Stimulated activated effector memory CD8-positive, alpha-beta T cell treated with anti-CD3 and anti-CD28 coated beads, Interleukin-12 subunit alpha, Interleukin-12 subunit beta, amount 100 ng/mL, for 72 hours (primary cell): ENCODE results near the gene ARL8A.
"Not testable (repeated sequence)": the region's sequence is repeated elsewhere in the genome, so short reads cannot be mapped to it uniquely, and the experiment has no call there.

Experiments
- ATAC-seq: fragments of 150-1000 bp; cut with Tn5 transposase; 2 replicates; pipeline ENCODE4 v1.10.0; 2021
- DNase-seq, 2 donors: peaks; one replicate each; pipeline ENCODE4 v3.0.0; 2021 to 2022; ENCODE audit warnings: low spot score in 2 of 2
- H3K27ac Mint-ChIP-seq: one replicate; pipeline ENCODE4 v1.8.0; 2022; ENCODE audit warnings: mild to moderate bottlenecking, mixed read lengths
- H3K36me3 Mint-ChIP-seq: one replicate; pipeline ENCODE4 v1.8.0; 2022; ENCODE audit warnings: mild to moderate bottlenecking, mixed read lengths
- H3K4me1 Mint-ChIP-seq: one replicate; pipeline ENCODE4 v1.8.0; 2022; ENCODE audit warnings: mixed read lengths
- H3K4me3 Mint-ChIP-seq: one replicate; pipeline ENCODE4 v1.8.0; 2022; ENCODE audit warnings: mild to moderate bottlenecking, mixed read lengths
- H3K9me3 Mint-ChIP-seq: one replicate; pipeline ENCODE4 v1.8.0; 2022; ENCODE audit warnings: mixed read lengths

The ARL8A gene

DNA sequence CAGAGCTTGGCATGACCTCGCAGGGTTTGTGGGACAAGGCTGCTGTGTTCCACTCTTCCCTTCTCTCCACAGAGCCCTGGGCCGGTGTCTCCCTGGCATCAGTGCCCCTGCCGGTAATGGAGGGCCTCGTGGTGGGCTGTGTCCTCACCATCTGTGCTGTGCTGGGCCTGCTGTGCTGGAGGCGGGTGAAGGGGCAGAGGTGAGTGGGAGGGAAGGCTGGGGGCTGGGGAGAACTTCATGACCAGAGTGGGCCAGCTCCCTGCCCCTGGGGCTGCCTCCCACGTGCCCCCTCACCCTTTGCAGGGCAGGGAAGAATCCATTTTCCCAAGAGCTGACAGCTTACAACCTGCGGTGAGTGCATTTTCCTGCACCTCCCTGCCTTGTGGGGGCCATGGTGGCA lies 37.0 kb upstream of the ARL8A start:
- H3K9me3 Mint-ChIP-seq: no peaks in the 10 kb centered on the region
- H3K36me3 Mint-ChIP-seq: no peaks in the 10 kb centered on the region
- H3K27ac Mint-ChIP-seq: no peak overlapping the region
- no peak overlapping the region for H3K4me3 Mint-ChIP-seq
- DNase-seq: no peak
- H3K4me1 Mint-ChIP-seq: peaks cover 26% of the 10 kb centered on the region
- ATAC-seq: no peak

DNA sequence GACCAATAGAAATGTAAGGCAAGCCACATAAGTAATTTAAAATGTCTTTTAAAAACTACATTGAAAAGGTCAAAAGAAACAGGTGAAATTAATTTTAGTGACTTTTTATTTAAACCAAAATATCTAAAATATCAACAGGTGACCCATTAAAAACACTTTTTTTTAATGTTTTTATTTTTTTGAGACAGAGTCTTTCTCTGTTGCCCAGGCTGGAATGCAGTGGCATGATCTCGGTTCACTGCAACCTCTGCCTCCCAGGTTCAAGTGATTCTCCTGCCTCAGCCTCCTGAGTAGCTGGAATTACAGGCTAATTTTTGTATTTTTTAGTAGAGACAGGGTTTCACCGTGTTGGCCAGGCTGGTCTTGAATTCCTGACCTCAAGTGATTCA lies 36.2 kb upstream of the ARL8A start:
- not testable (repeated sequence) for H3K4me3 Mint-ChIP-seq, ATAC-seq, DNase-seq, H3K27ac Mint-ChIP-seq, H3K36me3 Mint-ChIP-seq, H3K9me3 Mint-ChIP-seq
- H3K4me1 Mint-ChIP-seq: peaks cover 26% of the 10 kb centered on the region

DNA sequence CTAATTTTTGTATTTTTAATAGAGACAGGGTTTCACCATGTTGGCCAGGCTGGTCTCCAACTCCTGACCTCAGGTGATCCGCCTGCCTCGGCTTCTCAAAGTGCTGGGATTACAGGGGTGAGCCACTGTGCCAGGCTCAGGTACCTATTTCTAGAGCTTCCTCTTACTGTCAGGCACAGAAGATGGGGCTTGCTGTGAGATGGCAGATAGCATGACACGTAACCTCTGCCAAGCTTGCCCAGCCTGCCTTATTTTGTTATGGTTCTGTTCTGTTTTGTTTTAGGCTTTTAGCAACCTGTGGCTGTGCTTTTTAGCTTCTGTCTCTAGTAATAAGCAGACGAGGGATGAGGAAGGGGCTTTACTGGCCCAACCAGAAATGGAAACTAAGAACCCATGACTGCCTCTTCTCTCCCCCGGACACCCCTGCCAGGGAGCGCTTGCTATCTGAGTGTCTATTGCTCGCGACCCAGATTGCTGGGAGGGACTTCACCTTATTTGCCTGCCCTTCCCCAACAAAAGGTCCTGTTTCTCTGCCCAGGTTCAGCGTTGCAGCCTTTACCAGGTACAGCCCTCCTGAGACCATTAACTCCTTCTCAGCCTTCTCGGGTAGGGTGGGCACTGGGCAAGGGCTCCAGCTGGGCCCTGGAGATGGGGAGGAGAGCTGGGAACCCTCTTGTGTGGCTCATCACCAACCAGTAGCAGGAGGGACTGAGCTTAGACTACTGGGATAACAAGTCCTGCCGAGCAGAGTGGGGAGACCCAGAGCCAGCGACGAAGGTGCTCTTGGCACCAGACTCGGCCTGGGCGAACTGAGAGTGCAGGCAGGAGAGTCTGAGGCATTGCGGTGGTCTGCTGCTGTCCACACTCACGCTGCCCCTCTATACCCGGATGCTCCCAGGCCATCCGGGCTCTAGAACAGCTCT lies 35.6 kb upstream of the ARL8A start:
- no peaks in the 10 kb centered on the region for H3K36me3 Mint-ChIP-seq
- H3K4me1 Mint-ChIP-seq: peaks cover 25% of the 10 kb centered on the region
- no peak overlapping the region for H3K4me3 Mint-ChIP-seq
- DNase-seq: no peak
- H3K27ac Mint-ChIP-seq: peak overlapping the region; percentile 37
- no peaks in the 10 kb centered on the region for H3K9me3 Mint-ChIP-seq
- no peak for ATAC-seq

DNA sequence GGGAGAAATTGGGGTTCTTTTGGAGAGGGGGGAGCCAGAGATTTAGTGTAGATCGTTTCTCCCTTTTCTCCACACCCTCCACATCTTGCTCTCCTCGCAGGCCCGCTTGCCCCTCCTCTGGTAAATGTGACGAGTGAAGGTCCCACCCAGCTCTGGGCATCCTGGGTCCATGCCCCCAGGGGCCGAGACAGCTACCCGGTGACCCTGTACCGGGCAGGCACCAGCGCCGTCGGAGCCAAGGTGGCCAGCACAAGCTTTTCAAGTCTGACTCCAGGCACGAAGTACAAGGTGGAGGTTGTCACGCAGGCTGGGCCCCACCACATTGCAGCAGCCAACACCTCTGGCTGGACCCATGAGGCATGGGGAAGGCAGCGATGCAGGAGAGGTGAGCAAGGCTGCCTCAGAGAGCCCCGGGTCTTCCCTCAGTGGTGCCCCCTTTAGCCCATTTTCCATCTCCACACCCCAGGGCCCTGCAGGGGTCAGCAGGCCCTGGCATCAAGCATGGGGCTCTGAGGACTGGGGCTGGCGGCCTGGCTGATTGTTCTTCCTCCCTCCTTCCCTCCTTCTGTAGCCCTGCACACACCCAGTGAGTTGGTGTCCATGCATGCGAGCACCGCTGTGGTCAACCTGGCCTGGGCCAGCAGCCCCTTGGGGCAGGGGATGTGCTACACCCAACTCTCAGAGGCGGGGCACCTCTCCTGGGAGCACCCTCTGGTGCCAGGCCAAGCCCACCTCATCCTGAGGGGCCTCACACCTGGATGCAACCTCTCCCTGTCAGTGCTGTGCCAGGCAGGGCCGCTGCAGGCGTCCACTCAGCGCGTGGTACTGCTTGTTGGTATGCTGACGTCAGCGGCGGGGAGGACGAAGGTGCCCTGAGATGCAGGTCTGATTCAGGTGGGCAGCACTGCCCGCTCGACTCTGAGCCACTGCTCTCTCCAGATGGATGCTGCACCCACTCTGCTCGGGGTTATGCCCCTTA lies 32.7 kb upstream of the ARL8A start:
- no peaks in the 10 kb centered on the region for H3K9me3 Mint-ChIP-seq

DNA sequence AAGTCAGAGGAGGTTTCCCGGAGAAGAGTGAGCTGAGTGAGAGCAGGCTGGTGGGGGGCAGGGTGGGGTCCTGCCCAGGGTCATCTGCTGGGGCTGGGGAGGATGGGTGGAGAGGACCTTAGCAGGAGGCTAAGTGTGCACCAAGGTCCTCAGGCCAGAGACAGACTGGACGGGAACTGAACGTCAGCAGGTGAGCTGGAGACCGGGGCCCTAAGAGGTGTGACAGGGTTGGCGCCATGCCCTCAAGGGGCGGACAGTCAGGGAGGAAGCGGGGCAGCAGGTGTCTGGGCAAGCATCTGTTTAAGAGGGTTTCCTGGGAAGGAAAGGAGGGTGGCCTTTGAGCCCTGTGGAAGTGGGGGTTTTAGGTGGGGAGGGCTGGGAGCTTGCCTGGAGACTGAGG lies 29.5 kb upstream of the ARL8A start:
- Mint-ChIP-seq H3K4me1 (peaks cover 11% of the 10 kb centered on the region), H3K9me3 (no peaks in the 10 kb centered on the region), H3K4me3 (no peak overlapping the region), H3K27ac (no peak overlapping the region), H3K36me3 (no peaks in the 10 kb centered on the region)
- DNase-seq (no peak), ATAC-seq (no peak)

More for the DNA sequence above, 32.7 kb upstream of the ARL8A start:
- Mint-ChIP-seq H3K4me3 (no peak overlapping the region), H3K4me1 (peaks cover 8% of the 10 kb centered on the region), H3K36me3 (no peaks in the 10 kb centered on the region), H3K27ac (no peak overlapping the region)
- ATAC-seq (no peak), DNase-seq (no peak)

DNA sequence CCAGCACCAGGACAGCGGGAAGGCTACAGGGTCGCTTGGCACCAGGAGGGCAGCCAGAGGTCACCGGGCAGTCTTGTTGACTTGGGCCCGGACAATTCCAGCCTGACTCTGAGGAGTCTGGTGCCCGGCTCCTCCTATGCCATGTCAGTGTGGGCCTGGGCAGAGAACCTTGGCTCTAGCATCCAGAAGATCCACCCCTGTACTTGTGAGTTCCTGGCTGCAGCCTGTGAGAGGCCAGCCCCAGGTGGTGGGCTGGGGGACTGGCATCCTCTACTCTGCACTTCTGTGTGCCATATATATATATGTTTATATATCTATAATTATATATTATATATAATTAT lies 27.4 kb upstream of the ARL8A start:
- DNase-seq: no peak
- Mint-ChIP-seq H3K9me3 (no peaks in the 10 kb centered on the region), H3K4me3 (no peak overlapping the region), H3K36me3 (no peaks in the 10 kb centered on the region), H3K27ac (no peak overlapping the region), H3K4me1 (peaks cover 12% of the 10 kb centered on the region)
- peak; percentile 57 for ATAC-seq

DNA sequence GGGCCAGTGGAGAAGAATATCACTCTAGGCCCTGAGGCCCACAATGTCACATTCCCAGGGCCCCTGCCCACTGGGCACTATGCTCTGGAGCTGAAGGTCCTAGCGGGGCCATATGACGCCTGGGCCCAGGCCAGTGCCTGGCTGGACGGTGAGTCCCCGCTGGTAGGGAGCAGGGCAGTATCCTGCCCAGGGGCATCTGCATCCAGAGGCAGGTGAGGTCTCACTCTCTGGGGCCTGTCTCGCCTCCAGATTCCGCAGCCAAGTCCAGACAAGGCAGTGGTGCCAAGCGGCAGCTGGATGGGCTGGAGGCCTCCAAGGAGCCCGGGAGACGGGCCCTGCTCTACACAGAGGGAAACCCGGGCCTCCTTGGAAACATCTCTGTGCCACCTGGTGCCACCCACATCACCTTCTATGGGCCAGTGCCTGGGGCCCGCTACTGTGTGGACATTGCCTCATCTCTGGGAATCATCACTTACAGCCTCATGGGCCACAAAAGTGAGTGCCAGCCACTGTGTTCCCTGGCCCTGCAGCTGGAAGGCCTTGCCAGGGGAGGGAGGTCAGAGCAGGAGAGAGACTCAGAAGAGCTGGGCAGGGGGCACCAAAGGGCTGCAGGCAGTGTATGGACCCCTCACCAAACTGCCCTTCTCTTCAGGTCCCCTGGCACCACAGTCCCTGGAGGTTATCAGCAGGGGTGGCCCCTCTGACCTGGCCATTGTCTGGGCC lies 26.9 kb upstream of the ARL8A start:
- Mint-ChIP-seq H3K4me1 (peaks cover 17% of the 10 kb centered on the region), H3K27ac (no peak overlapping the region), H3K36me3 (no peaks in the 10 kb centered on the region), H3K4me3 (no peak overlapping the region), H3K9me3 (no peaks in the 10 kb centered on the region)
- DNase-seq (no peak), ATAC-seq (peak; percentile 35)

DNA sequence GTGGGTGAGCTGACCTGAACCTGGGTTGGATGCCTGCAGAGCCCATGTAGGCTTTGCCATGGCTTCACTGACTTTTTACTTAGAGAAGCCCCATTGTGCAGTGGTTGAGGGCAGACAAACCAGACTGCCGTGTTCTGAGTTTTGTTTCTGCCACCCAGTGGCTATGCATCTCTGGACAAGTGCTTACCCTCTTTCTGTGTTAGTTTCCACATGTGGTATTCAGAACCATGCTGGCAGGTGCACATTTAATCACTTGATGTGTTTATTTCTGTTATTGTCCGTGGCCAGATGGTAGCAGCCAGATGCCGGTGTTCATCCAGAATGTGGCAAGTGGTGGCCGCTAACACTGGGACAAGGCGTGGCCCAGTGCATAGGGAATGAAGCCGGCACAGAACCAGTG lies 26.2 kb upstream of the ARL8A start:
- Mint-ChIP-seq H3K36me3 (peaks cover 2% of the 10 kb centered on the region), H3K27ac (no peak overlapping the region), H3K4me1 (peaks cover 24% of the 10 kb centered on the region), H3K4me3 (no peak overlapping the region), H3K9me3 (no peaks in the 10 kb centered on the region)
- DNase-seq (no peak), ATAC-seq (no peak)

DNA sequence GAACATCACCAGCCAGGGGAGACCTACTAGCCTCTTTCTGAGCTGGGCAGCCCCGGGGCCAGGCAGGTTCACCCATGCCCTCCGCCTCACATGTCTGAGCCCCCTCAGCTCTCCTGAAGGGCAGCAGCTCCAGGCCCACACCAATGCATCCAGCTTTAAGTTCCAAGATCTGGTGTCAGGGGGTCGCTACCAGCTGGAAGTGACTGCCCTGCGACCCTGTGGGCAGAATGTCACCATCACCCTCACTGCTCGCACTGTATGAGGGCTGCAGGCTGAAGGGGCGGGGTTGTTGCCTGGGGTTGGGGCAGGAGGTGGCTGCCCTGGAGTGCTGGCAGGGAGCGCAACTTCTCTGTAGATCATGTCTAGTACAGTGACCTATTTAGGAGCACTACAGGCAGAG lies 24.3 kb upstream of the ARL8A start:
- Mint-ChIP-seq H3K27ac (no peak overlapping the region), H3K4me3 (no peak overlapping the region), H3K36me3 (peaks cover 12% of the 10 kb centered on the region), H3K9me3 (no peaks in the 10 kb centered on the region), H3K4me1 (peaks cover 42% of the 10 kb centered on the region)
- DNase-seq (no peak), ATAC-seq (no peak)

DNA sequence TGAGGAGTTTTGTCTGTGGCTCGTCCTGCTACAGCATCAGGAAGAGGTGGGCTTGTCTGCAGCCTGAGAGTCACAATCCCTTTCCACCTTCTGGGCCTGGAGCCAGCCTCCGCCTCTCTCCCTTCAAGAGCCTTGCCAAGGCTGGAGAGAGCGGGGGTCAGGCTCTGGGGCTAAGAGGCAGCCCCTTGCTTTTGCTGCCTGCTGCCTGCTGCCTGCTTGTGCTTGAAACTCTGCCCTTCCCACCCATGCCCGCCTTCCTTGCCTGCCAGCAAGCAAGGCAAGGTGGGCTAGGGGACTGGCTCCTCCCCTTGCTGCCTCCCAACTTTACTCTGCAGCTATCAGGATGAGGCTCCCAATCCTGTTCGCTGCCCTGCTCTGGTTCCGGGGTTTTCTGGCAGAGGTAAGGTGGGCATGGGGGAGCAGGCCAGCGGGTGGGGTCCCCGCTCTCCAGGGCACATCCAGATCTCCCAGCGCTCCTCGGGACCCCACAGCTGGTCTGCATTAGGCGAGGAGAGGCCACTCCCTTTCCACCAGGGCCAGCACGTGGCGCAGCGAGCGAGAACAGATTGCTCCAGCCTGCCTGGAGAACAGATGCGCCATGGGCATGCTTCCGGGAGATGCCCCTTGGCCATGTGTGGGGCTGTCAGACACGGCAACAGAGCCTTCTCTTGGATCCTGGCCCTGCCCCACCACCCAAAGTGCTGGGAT lies 23.3 kb upstream of the ARL8A start:
- no peak overlapping the region for H3K4me3 Mint-ChIP-seq
- ATAC-seq: no peak

DNA sequence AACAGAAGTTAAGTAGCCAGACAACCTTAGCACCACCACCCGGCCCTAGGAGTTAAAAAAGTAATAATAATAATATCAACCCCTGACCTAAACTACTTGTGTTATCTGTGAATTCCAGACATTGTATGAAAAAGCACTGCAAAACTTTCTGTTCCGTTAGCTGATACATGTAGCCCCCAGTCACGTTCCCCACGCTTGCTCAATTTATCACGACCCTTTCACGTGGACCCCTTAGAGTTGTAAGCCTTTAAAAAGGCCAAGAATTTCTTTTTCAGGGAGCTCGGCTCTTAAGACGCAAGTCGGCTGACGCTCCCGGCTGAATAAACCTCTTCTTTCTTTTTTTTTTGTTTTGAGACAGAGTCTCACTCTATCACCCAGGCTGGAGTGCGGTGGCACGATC lies 22.5 kb upstream of the ARL8A start:
- peak overlapping the region; percentile 100 for H3K4me3 Mint-ChIP-seq
- not testable (repeated sequence) for DNase-seq, ATAC-seq, H3K9me3 Mint-ChIP-seq
- H3K4me1 Mint-ChIP-seq: peaks cover 60% of the 10 kb centered on the region
- peaks cover 12% of the 10 kb centered on the region for H3K36me3 Mint-ChIP-seq
- peak overlapping the region; percentile 99 for H3K27ac Mint-ChIP-seq

More for the DNA sequence above, 23.3 kb upstream of the ARL8A start:
- Mint-ChIP-seq H3K4me1 (peaks cover 52% of the 10 kb centered on the region), H3K9me3 (no peaks in the 10 kb centered on the region), H3K36me3 (peaks cover 12% of the 10 kb centered on the region), H3K27ac (peak overlapping the region; percentile 63)
- DNase-seq: no peak

DNA sequence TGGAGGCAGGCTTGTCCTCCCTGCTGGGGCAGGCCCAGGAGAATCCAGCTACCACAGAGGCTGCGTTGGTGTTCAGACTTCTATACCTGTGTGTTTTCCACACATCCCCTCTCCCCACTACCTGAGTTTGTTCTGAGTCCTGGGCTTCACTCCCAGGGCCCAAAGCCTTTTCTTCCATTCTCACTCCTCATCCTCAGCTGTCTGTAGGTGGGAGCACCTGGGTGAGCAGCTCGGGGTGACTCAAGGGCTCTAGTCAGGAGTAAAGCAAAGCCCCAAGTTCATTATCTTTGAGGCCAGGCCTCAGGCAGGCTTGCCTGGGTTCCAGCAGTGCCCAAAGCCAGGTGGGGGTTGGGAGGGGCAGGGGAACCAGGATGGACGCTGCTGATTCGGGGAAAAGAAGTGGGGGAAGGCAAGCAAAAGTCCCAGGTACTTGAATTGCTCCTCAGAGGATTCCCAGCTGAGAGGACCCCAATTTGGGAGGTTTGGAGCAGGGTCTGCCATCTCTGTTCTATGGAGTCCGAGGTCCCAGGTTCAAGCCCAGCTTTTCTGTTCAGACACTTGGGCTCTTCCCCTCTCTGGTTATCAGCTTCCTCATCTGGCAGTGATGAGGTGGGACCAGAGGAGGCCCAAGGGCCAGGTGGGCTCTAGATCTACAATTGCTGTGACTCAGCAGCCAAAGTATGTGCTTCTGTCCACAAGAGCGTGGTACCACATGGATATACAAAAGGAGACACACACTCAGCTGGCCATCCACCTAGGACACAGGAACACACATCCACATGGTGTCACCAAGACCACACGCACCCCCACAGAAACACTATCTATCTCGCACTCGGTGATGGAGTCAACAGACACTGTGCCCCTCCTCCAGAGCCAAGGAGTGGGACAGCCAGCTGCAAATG lies 21.7 kb upstream of the ARL8A start:
- DNase-seq: no peak
- Mint-ChIP-seq H3K27ac (peak overlapping the region; percentile 99), H3K36me3 (peaks cover 12% of the 10 kb centered on the region), H3K9me3 (no peaks in the 10 kb centered on the region), H3K4me3 (peak overlapping the region; percentile 100), H3K4me1 (peaks cover 68% of the 10 kb centered on the region)
- no peak for ATAC-seq

DNA sequence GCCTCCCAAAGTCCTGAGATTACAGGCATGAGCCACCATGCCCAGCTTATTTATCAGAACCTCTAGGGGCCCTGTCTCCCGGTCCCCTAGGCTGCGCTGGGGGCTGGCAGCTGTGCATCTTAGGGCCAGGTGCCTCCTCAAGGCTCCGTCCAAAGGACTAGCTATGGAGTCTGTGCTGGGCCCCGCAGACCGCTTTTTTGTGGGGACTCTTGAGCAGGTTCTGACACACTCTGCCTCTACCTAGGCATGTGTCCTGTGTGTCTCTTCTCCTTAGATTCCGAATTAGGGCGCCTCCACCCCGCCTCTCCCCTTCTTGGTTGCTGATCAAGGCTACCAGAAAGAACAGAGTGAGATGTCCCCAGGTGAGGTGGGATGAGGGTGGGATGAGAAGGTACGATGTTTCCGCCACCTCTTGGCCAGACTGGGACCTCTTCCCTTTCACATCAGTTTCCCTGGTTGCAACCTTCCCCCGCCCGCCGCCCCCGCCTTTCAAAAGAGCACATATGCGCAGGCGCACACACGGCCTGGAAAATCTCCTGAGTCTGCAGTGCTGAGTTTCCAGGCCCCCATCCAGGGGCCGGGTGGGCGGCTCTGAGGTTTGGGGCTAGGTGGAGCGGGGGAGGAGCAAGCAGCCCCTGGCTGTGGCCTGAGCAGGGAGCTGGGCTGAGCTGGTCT lies 20.9 kb upstream of the ARL8A start:
- peak overlapping the region; percentile 100 for H3K4me3 Mint-ChIP-seq
- H3K9me3 Mint-ChIP-seq: no peaks in the 10 kb centered on the region
- peak; percentile 36 for ATAC-seq
- peak overlapping the region; percentile 99 for H3K27ac Mint-ChIP-seq
- H3K36me3 Mint-ChIP-seq: peaks cover 20% of the 10 kb centered on the region
- DNase-seq: peak; percentile 34 to 66
- peaks cover 72% of the 10 kb centered on the region for H3K4me1 Mint-ChIP-seq
